SKM-1 (cell line): ENCODE data around the gene LRRTM2.
"Not testable (repeated sequence)": the region's sequence is repeated elsewhere in the genome, so short reads cannot be mapped to it uniquely, and the experiment has no call there.

ENCODE experiments used
- DNase-seq: peaks from one replicate; lab custom pipeline; 2025; ENCODE audit not compliant: unreplicated experiment; lab: John Stamatoyannopoulos, UW

The LRRTM2 gene

GRCh38 chr5:138874771-138875551 is at the start of gene LRRTM2:
Gene LRRTM2 (minus strand): TSS chr5:138875335. CDS start chr5:138874911, 424 bp downstream.
- no peak for DNase-seq

- no peak for DNase-seq
Observed at GRCh38 chr5:138922494-138922893, 47.4 kb upstream of the LRRTM2 start.

- DNase-seq, result not testable (repeated sequence)
Observed at GRCh38 chr5:138921362-138921761, 46.2 kb upstream of the LRRTM2 start.

- DNase-seq, result no peak
Observed at GRCh38 chr5:138920181-138920580, 45.0 kb upstream of the LRRTM2 start.

- no peak for DNase-seq
Observed at GRCh38 chr5:138918686-138919085, 43.6 kb upstream of the LRRTM2 start.

GRCh38 chr5:138914338-138914737 is 39.2 kb upstream of the LRRTM2 start:
- DNase-seq, result no peak

GRCh38 chr5:138913773-138914172 is 38.6 kb upstream of the LRRTM2 start:
- no peak for DNase-seq

- no peak for DNase-seq
Observed at GRCh38 chr5:138912093-138912492, 37.0 kb upstream of the LRRTM2 start.

- DNase-seq, result no peak
Observed at GRCh38 chr5:138911441-138911840, 36.3 kb upstream of the LRRTM2 start.

GRCh38 chr5:138910546-138911185 is 35.5 kb upstream of the LRRTM2 start:
- no peak for DNase-seq

GRCh38 chr5:138909734-138910133 is 34.6 kb upstream of the LRRTM2 start:
- DNase-seq, result no peak

- DNase-seq, result no peak
Observed at GRCh38 chr5:138905541-138905940, 30.4 kb upstream of the LRRTM2 start.

- DNase-seq, result no peak
Observed at GRCh38 chr5:138903130-138903775, 28.1 kb upstream of the LRRTM2 start.

GRCh38 chr5:138901716-138902115 is 26.6 kb upstream of the LRRTM2 start:
- DNase-seq, result no peak

GRCh38 chr5:138900281-138900965 is 25.3 kb upstream of the LRRTM2 start:
- DNase-seq, result no peak

- no peak for DNase-seq
Observed at GRCh38 chr5:138898742-138899141, 23.6 kb upstream of the LRRTM2 start.

GRCh38 chr5:138898299-138898698 is 23.2 kb upstream of the LRRTM2 start:
- DNase-seq, result no peak

- DNase-seq, result no peak
Observed at GRCh38 chr5:138895918-138896317, 20.8 kb upstream of the LRRTM2 start.

GRCh38 chr5:138890644-138891043 is 15.5 kb upstream of the LRRTM2 start:
- no peak for DNase-seq

GRCh38 chr5:138889994-138890393 is 14.9 kb upstream of the LRRTM2 start:
- DNase-seq, result no peak

- no peak for DNase-seq
Observed at GRCh38 chr5:138884554-138884953, 9.4 kb upstream of the LRRTM2 start.
